HG03064 (cell line): ENCODE data around the gene TGFBR3L.

Experiments used
- ATAC-seq: cut with Tn5 transposase; IDR thresholded peaks from one replicate; pipeline ENCODE4 v1.9.1; 2021; ENCODE audit warnings: low read depth; ENCODE audit not compliant: unreplicated experiment

Gene TGFBR3L

DNA sequence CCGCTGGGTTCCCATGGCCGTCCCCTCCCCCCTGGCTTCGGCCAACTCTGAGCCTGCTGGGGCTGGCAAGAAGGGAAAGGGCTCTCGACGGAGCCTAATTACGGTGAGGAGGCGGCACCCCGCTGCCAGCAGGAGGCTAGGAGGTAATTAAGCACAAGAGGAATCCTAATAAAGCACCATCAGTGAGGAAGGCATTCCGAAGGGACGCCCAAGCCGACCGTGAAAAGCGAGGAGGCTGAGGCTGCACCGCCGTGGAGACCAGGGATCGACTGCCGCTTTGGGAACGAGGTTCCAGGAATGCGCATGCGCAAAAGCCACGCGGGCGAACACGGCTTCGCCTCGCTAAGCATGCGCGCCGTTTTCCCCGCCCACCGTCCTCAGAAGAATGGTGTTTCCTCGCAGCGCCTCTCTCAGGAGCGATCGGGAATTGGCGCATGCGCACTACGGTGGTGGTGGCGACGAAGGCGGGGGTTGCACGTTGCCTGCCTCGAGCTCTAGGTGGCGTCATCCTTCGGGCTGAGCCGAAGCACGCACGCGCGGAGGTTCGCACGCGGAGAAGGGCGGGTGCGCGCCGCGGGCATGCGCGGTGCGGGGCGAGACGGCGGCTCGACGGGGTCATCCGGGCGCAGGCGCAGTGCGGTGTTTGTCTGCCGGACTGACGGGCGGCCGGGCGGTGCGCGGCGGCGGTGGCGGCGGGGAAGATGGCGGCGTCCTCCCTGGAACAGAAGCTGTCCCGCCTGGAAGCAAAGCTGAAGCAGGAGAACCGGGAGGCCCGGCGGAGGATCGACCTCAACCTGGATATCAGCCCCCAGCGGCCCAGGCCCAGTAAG is 11.2 kb upstream of the TGFBR3L start, which contains the start of gene MAP2K7:
TSS of gene MAP2K7 (plus strand) at position 634 of the 830 bp plus-strand sequence. CDS start at position 702, 68 bp downstream.
- ATAC-seq, result peak; percentile 65

DNA sequence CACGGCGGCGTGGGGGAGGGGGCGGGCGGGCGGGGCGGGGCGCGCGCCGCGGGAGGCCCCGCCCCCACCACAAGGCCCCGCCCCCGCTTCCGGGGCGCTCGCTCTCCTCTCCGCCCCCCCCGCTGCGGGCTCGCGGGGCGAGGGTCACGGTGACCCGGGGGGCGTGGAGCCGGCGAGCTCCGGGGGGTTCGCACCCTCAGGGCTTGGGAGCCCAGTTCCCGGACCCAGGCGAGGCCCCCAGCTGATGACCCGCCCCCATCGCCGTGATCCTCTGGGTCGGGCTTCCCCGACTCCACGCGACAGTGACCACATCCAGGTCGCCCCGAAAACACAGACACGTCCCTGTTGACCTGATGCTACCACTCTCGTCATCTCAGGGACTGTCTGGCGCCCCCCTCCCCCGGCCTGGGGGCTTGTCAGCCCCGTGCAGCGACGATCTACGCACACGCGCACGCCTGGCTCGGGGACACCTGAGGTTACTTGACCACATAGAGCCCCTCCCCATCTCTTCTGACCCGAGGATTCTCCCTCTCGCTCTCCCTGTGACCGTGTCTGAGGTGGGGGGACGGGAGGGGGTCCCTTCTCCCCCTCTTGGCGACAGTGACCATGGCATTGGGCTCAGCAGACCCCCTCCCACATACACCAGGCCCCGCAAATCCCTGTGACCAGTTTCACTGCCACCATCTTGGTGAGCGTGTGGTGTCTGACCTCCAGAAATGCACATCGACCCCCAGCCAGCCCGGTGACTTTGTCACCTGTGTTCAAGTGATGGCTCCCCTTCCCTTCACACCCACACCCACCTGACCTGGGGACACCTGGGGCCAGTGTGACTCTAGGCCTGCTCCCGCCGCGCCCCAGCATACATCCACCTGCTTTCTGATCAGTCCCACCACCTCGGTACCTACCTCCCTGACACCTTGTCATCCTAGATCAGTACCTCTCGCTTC is 10.3 kb upstream of the TGFBR3L start:
- ATAC-seq, result peak; percentile 25

DNA sequence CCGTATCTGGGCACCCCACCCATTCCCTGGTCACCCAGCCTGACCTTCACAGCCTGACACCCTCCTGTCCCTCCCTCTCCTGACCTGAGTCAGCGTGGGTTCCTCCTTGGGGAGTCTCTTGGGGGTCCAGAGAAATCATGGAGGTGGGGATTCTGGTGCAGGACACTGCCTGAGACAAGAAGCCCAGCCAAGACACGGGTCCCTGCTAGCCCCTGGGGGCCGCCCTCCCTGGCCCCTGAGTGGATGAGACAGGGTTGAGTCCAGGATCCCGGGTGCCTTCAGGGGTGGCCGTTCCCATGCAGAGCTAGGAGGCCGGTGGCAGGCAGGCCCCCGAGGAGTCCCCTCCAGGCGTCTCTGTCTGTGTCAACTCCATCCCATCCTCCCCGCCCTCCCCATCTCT is 9.4 kb upstream of the TGFBR3L start:
- no peak for ATAC-seq

DNA sequence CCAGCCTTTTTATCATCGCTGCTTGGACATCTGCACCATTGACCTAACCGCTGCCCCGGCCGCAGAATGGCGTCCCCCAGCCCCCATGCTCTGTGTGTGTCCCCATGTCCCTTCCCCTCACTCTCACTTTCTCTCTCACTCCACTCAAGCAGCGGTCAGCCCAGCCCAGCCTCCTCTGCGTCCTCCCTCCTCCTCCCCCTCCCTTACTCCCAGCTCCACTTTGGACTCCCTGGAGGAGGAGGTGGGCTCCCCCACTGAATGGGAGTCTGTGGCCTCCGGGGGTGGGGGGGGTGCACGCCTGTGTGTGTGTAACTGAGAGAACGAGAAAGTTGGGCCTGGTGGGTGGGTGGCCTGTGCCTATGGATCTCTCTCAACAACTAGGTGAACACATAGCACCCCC is 8.8 kb upstream of the TGFBR3L start:
- ATAC-seq, result no peak

DNA sequence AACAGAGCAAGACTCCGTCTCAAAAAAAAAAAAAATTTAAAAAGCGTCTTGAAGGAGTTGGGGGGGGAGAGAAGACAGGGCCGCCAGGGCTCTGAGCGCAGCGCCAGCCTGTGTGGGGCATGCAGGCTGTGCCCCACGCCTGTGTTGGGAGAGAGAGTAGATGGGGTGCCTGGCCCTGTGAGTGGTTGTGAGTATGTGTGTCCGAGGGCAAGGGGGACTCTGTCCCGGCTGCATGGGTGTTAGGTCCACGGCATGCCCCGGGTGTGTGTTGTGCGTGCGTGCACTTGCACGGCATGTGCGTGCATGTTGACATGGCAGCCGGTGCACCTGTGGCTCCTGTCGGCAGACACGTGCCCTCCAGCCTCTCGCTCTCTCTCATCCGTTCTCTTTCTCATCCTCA is 7.5 kb upstream of the TGFBR3L start:
- ATAC-seq, result no peak

DNA sequence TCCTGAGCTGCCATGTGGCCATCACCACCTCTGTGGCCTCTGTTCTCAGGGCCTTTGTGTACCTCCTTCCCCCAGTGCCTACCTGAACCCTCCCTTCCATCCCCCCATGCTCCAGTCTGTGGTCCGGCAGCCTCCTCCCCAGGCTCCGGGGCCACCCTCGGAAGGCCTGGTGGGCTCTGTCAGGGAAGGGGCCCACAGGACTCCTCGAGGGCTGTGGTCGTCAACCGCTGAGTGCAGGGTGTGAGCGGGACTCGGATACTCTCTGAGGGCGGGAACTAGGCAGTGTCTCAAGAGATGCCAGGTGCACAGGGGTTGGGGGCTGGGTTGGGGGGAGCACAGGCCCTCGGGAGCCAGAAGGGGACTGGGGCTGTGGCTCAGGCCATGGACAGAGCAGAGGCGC is 7.1 kb upstream of the TGFBR3L start:
- no peak for ATAC-seq

DNA sequence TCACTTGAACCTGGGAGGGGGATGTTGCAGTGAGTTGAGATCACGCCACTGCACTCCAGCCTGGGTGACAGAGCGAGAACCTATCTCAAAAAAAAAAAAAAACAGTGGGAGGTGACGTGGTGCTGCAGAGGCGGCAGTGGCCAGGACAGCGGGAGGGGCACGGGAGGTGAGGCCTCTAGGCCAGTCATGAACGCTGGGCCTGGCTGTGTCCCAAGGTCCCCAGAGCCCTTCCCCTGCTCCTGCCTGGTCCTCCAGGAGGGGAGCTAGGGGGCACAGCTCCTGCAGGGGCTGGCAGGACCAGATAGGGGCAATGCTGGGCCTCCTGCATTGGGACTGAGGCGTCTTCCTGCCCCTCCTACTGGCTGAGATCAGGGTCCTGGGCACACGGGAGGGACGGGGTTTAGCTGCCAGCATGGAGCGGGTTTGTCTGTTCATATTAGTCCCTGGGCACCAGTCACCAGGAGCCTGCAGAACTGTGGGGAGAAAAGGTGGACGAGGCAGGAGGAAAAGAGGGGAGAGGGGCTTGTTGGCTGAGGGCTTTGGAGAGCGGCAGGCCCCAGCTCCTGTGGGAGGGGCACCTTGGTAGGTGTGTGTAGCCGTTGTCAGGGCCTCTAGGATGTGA is 6.4 kb upstream of the TGFBR3L start:
- ATAC-seq, result no peak

DNA sequence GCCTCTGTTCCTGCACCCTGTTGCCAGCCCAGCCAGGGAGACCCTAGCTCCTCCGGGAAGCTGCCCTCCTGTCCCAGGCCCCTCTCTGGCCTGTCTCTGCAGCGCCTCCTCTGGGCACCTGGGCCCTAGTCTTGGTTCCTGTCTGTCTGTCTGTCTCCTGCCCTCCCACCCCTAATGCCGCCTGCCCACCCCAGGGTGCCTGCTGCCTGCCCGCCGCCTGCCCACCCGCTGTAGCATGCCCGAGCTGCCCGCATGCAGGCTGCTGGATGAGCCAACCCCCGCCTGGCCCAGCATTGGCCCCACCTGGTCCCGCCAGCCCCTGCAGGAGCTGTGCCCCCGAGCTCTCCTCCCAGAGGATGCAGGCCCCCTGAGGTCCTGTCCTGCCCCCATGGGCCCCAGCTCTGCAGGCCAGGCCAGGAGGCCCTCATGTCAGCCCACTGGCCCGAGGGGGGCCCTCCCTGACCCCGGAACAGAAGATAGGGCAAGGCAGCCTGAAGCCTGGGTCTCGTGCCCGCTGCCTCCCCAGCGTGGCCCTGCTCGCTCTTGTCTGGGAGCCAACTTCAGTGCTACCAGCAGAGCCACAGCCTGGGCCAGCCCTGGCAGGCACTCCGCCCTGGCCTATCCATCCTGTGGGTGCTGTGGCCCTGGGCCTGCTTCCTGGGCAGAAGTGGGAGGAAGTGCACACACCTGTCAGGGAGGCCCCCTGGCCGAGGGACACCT is 5.7 kb upstream of the TGFBR3L start:
- ATAC-seq, result no peak

DNA sequence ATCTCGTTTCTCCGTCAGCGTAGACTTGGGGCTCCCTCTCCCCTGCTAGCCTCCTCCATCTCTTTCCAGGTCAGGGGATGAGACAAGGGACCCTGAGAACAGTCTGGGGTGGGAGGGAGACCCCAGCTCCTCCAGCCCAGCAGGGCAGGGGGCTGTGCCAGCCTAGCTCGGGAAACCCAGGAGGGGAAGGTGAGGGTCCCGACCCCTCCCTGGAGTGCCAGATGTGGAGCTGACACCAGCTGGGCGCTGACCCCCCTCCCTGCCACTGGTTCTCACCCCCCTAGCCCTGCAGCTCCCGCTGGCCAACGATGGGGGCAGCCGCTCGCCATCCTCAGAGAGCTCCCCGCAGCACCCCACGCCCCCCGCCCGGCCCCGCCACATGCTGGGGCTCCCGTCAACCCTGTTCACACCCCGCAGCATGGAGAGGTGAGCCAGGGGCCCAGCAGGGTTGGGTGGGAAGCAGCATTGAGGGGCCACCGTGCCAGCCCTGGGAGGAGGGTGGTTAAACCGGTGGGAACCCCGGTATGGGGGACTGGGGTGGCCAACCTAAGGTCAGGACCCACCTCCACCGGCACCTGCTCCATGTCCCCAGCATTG is 5.1 kb upstream of the TGFBR3L start:
- no peak for ATAC-seq

DNA sequence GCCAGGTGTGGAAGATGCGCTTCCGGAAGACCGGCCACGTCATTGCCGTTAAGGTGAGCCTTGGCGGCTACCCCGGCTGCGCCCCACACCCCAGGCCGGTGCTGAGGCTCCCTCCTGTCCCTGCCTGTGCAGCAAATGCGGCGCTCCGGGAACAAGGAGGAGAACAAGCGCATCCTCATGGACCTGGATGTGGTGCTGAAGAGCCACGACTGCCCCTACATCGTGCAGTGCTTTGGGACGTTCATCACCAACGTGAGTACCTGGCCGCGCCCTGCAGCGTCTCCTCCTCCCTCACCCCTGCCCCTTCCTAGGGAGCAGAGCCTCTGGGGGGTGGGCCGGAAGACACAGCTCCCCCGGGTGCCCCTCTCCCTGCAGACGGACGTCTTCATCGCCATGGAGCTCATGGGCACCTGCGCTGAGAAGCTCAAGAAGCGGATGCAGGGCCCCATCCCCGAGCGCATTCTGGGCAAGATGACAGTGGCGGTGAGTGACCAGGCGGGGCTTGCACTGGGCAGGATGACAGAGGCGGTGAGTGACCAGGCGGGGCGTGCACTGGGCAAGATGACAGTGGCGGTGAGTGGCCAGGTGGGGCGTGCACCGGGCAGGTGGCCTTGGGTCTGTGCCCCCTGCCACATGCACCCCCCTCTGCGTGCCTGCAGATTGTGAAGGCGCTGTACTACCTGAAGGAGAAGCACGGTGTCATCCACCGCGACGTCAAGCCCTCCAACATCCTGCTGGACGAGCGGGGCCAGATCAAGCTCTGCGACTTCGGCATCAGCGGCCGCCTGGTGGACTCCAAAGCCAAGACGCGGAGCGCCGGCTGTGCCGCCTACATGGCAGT is 4.1 kb upstream of the TGFBR3L start:
- no peak for ATAC-seq

DNA sequence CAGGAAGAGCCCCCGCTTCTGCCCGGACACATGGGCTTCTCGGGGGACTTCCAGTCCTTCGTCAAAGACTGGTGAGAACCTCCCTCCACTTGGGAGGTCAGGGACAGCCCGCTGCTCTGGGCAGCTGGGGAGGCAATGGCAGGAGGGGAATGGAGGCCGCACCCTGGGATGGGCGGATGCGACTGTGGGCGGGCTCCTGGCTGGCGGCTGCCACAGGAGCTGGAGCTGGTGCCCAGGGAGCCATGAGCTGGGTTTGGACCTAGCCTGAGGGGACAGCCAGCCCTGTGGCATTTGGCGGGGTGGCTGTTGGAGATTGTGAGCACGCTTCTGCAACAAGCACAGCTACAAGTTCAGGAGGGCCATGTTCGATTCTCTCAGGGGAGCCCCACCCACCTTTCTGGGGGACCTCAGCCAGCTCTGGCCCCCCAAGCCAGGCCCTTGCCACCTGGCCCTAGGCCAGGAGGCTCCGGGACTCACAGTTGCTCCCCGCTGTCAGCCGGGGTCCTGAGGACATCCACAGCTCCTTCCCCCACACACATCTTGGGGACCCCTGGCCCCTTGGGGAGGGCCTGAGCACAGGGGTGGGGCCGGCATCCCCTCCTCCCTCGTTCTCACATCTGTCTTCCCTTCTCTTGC is 3.0 kb upstream of the TGFBR3L start:
- ATAC-seq, result no peak

DNA sequence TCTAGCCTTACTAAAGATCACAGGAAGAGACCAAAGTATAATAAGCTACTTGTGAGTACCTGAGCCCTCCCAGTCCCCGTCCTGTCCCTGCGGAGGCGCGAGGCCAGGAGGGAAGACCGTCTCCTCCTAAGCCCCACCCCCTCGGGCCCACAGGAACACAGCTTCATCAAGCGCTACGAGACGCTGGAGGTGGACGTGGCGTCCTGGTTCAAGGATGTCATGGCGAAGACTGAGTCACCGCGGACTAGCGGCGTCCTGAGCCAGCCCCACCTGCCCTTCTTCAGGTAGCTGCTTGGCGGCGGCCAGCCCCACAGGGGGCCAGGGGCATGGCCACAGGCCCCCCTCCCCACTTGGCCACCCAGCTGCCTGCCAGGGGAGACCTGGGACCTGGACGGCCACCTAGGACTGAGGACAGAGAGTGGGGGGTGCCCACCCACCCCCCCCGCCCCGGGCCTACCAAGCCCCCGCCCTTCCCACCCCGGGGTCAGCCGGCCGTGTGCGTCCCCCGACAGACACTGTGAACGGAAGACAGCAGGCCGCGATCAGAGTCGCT is 2.4 kb upstream of the TGFBR3L start:
- no peak for ATAC-seq

DNA sequence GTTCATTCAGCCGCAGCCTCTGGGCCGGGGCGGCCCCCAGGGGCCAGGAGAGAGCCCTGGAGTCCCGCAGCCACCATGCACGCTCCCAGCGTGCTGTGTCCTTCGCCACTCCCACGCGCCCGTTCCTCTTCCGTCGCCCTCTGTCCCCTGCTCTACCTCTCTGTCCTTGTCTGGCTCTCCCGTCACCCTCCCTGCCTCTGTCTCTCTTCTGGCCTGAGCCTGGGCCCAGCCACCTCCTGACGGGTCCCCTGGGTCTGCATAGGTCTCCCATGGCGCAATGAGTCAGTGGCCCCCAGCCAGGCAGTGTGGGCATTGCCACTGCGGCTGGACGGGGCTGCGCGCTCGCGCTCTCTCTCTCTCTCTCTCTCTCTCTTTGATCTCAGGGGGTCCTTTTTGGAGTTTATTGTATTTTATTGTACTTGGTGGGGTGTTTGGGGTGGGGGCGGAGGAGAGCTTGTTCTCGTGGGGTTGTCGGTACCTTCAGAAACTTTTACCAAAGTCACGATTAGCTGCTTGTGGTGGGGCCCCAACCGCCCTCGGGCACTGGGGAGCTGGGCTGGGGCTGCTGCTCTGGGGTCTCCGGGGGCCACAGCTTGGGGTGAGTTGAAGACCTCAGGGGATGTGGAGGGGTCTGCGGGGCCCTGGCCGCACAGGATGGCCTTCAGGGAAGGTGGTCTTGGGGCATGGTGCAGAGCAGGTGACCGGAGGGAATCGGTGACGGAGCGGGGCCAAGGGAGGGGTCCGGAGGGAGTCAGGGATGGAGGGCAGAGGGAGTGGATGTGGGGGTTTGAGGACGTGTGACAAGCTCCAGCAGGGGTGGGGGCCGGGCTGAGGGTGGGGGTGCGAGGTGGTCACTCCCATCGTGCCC is 1.7 kb upstream of the TGFBR3L start:
- no peak for ATAC-seq

DNA sequence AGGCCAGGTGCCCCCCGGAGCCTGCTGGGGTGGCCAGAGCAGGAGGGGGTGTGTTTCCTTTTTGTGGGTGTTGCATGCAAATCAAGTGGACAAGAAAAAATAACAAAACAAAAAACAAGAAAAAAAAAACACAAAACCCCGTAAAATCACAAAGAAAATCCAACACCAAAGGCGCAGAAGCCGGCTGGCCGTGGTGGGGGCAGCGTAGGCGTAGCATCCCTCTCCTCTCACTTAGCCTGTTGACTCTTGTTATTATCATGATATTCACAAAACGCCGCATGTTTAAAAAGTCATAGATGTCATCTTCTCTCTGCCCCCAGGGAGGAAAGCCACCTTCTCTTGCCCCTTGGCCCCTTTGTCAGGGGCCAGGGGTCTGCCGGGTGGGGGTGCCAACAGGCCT is 978 bp upstream of the TGFBR3L start:
- no peak for ATAC-seq

DNA sequence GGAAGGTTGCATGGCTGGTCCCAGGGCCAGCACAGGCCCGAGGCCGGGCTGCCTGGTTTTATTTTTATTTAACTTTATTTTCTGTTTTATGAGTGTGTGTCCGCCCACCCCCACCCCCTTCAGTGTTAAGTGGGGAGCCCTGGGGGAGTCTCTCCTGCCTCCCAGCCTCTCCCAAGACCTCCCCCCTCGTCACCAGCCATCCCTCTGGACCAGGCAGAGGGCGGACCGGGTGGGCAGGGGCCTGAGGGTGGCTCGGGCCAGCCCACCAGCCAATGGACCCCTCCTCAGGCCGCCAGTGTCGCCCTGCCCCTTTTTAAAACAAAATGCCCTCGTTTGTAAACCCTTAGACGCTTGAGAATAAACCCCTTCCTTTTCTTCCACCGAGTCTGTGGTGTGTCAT is 531 bp upstream of the TGFBR3L start:
- ATAC-seq, result no peak

DNA sequence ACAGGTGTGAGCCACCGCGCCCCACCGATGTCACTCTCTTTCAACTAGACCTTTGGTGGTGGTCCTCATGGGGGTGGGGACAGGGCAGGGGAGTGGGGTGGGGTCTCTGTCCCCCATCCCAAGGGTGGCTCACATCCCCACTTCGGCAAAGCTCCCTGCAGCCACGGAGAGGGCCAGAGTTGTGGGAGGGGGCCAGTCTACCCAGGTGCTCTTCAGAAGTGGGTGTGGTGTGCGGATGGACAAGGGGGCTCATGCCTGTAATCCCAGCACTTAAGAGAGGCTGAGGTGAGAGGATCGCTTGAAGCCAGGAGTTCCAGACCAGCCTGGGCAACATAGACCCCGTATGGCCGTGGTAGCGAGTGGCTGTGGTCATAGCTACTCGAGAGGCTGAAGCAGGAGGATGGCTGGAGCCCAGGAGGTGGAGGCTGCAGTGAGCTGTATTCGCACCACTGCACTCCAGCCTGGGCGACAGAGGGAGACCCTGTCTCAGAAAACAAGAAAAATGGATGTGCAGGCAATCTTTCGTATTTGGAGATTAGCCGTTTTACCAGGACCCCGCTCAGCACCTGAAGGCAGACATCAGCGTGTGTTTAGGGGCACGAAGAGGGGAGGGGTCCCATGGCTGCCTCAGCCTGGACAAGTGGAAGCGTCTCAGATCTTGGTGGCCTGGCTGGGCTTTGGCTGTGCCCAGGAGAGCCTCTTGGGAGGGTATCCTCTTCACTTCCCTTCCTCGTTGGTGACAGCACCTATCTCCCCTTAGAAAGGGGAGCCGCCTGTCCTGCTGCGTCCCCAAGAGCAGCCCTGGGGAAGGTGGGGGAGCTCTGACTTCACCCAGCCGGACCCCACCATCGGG is 846 bp downstream of the TGFBR3L start:
- no peak for ATAC-seq
